Urinary bladder (tissue), 4 donors: ENCODE data around the gene PLA1A. TPM values are rescaled to one million over a fixed set of nuclear protein-coding genes. Genes with fewer than 3 reads are reported as not detected.

Source experiments
- DNase-seq: peaks from one replicate; pipeline ENCODE4 v3.0.0-alpha.2; 2015; ENCODE audit errors: extremely low spot score
- H3K27ac ChIP-seq: one replicate; pipeline ENCODE4 v1.5.1; 2013; ENCODE audit warnings: low read depth, mild to moderate bottlenecking, moderate library complexity
- H3K36me3 ChIP-seq: one replicate; pipeline ENCODE4 v1.6.1; 2013; ENCODE audit warnings: mild to moderate bottlenecking, moderate library complexity; ENCODE audit not compliant: insufficient read depth
- H3K4me1 ChIP-seq: one replicate; pipeline ENCODE4 v1.6.1; 2013; ENCODE audit warnings: mild to moderate bottlenecking, moderate library complexity; ENCODE audit not compliant: insufficient read depth
- H3K4me3 ChIP-seq: one replicate; pipeline ENCODE4 v1.5.1; 2013; ENCODE audit warnings: low read depth, low read length
- WGBS: extraction: QIAGEN DNeasy Blood & Tissue Kit; methylation state at CpG from one replicate; pipeline ENCODE4 v1.1.7; 2013; 5-methylcytosine and 5-hydroxymethylcytosine counted together
- polyA plus RNA-seq: library from polyadenylated mRNA; stranded (reverse); fragments of 200-250 nt; gene quantifications from one replicate; pipeline ENCODE4 v1.2.3, GENCODE V29; 2013
- total RNA-seq: library from RNA; depleted of rRNA; stranded (reverse); fragments of >200 nt; gene quantifications from one replicate; pipeline ENCODE4 v1.2.3, GENCODE V29; 2014
- donor health status: healthy with polysubstance abuse.
- donor health status: healthy.

Gene PLA1A
- total and polyA plus RNA-seq, 2 donors = 0.42 to 1.2 TPM

DNA sequence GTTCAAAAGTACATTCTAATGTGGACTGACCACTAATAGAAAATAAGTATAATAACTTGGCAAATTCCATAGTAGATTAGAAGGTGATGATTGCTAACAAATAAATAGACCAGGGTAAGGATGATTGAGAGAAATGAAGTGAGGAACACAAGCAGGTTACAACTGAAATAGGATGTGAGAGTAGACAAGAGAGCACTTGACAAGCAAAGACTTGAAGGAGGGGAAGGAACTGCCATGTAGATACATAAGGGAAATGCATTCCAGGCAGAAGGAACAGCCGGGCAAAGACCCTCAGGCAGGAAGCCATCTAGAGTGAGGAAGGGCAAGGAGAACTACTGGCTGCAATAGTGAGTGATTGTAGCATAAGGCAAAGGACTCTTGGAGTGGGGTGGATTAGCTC is 5.0 kb downstream of the PLA1A start:
- 57% methylated on average over 1 of the region's 1 CpG for WGBS
- no peak overlapping the region for H3K27ac ChIP-seq
- H3K36me3 ChIP-seq = no peaks in the 10 kb centered on the region
- peaks cover 2% of the 10 kb centered on the region for H3K4me1 ChIP-seq
- no peak for DNase-seq
- H3K4me3 ChIP-seq = no peak overlapping the region

DNA sequence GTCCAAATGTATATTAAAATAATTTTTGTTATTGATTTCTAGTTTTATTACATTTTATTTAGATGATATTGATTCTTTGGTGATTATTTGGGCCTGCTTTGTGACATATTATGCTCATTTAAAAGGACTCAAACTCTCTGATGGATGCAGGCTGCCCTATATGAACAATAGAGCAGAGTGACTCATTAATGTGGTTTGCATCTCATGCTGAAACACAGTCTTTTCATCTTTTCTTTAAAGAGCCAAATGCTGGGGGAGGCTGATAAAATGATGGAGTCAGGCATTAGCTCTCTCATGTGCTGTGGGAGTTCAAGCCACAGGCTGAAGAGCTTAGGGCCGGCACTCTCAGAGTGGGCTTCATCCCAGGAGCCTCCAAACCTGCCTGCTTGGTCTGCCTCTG is 7.2 kb downstream of the PLA1A start:
- Histone ChIP-seq H3K4me1 (peaks cover 2% of the 10 kb centered on the region), H3K4me3 (no peak overlapping the region), H3K27ac (no peak overlapping the region), H3K36me3 (no peaks in the 10 kb centered on the region)
- 91% methylated on average over 1 of the region's 1 CpG for WGBS
- no peak for DNase-seq

DNA sequence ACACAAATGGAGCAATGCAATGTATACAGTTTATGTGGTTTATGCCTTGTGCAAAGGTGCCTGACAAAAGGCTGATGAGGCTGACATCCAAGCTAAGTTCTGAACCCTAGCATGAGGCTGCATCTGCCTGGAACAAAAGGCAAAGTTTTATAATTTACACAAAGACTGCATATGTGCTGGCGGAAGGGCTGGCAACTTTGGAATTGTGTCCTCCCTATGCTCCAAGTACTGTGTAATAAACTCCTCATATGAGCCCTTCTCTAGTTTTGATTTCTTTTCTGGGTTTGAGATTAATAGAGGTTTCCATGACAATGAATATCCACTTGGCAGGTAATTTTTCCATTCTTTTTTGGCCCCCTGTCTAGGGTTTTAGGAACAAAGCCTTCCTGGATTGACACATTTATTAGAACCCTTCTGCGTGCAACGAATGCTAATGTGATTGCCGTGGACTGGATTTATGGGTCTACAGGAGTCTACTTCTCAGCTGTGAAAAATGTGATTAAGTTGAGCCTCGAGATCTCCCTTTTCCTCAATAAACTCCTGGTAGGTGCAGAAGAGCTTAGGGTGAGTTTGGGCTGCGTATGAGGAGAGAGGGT is 10.8 kb downstream of the PLA1A start:
- no peaks in the 10 kb centered on the region for H3K36me3 ChIP-seq
- no peak overlapping the region for H3K27ac ChIP-seq
- 68% methylated on average over 6 of the region's 6 CpGs for WGBS
- no peak for DNase-seq
- H3K4me3 ChIP-seq = no peak overlapping the region
- no peaks in the 10 kb centered on the region for H3K4me1 ChIP-seq

DNA sequence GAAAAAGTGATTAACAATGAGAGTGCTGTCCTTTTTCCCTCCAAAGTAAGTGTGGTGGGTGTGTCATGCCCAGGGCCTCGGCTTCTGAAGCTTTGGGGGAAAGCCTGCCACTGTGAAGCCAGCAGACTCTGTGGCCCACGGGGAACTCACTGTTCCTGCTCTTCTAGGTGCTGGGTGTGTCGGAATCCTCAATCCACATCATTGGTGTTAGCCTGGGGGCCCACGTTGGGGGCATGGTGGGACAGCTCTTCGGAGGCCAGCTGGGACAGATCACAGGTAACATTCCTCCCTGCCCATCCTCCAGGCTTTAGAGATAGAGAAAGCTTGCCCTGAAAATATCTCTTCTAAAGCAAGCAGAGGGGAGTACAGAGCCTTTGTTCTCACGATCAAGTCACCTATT is 11.6 kb downstream of the PLA1A start:
- H3K4me1 ChIP-seq = no peaks in the 10 kb centered on the region
- DNase-seq = no peak
- H3K36me3 ChIP-seq = no peaks in the 10 kb centered on the region
- no peak overlapping the region for H3K27ac ChIP-seq
- H3K4me3 ChIP-seq = no peak overlapping the region
- WGBS = 46% methylated on average over 6 of the region's 6 CpGs

DNA sequence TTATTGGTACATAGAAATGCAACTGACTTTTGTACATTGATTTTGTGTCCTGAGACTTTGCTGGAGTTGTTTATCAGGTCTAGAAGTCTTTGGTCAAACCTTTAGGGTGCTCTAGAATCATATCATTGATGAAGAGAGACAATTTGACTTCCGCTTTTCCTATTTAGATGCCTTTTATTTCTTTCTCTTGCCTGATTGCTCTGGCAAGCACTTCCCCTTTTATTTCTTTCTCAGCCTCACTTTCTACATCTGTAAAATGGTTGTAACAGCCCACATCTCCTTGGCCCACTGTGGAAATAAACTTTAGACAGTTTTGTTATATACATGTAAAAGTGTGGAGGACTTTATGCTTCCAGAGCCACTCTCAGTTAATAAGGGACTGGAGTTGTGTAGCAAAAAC is 14.0 kb downstream of the PLA1A start:
- 95% methylated on average over 1 of the region's 1 CpG for WGBS
- H3K27ac ChIP-seq = no peak overlapping the region
- H3K4me1 ChIP-seq = no peaks in the 10 kb centered on the region
- DNase-seq = no peak
- H3K36me3 ChIP-seq = no peaks in the 10 kb centered on the region
- no peak overlapping the region for H3K4me3 ChIP-seq

DNA sequence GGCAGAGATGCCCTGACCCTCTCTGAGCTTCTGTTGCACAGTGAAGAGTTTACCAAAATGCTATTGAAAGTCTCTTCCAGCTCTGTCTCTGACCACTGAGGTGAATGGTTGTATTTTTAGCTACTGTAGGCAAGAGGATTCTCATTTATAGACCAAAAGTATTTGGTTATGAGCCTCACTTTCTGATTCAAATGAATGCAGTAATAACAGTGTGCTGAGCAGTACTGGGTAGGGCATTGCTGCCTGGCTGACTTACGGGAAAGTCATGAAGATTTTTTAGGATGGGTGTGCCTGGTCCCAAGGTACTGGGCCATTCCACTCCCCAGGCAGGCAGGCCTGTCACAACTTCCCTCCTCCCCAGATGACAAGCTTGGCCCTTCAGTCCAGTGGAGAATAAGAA is 15.5 kb downstream of the PLA1A start:
- Histone ChIP-seq H3K4me3 (no peak overlapping the region), H3K4me1 (no peaks in the 10 kb centered on the region), H3K27ac (no peak overlapping the region), H3K36me3 (no peaks in the 10 kb centered on the region)
- no peak for DNase-seq
- WGBS = 96% methylated on average over 1 of the region's 1 CpG

DNA sequence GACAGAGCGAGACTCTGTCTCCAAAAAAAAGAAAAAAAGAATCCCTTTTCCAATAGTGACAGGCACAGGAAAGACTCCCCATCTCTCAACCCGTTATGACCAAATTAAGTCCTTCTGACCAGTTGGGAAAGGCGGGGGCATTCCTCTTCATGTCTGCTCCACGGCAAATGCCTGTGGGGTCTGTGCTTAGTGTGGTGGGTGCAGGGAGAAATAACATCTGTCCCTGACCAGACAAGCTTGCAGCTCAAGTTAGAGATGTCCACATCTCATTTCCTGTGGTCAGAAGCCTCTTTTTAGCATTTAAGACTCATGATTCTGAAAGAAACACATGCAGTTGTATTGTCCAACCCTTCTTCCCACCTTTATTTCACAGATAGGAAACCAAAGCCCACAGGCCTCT is 16.2 kb downstream of the PLA1A start:
- WGBS = 82% methylated on average over 4 of the region's 4 CpGs

DNA sequence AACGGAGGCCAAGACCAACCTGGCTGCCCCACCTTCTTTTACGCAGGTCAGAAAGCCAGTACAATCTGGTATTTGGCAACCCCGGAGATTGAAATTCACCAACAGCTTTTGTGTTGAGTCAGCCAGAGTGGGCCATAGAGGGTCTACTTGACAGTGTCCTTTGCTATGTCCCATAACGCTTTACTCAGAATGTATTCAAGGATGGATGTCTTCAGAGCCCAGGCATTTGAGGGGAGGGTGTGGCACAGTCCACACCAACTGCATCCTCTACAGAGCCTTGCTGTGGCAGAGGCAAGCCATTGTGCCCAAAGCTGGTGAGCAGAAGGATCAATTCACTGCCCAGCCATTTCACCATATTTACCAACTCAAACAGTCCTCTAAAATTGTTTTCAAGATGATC is 18.4 kb downstream of the PLA1A start:
- Histone ChIP-seq H3K27ac (no peak overlapping the region), H3K4me3 (no peak overlapping the region), H3K4me1 (no peaks in the 10 kb centered on the region), H3K36me3 (no peaks in the 10 kb centered on the region)
- WGBS = 82% methylated on average over 4 of the region's 4 CpGs
- DNase-seq = no peak

More for the DNA sequence above, 16.2 kb downstream of the PLA1A start:
- no peak overlapping the region for H3K4me3 ChIP-seq
- H3K4me1 ChIP-seq = no peaks in the 10 kb centered on the region
- H3K36me3 ChIP-seq = no peaks in the 10 kb centered on the region
- DNase-seq = no peak
- no peak overlapping the region for H3K27ac ChIP-seq

DNA sequence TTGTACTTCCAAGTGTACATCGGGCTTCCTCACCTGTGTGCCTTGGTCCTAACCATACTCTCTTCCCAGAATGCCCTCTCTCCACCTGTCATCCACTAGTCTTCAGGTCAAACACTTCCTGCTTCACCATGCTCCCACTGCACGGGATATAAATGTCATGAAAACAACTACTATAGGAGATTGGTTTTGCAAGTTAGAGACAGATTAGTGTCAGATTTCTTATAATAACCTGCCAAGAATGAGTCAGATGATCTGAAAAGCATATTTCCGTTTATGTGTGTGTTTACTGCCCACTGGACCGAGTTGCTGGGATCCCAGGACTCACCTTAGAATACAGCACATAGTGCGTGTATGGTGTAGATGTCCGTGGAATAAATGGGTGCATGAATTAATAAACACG is 21.4 kb downstream of the PLA1A start:
- WGBS = 74% methylated on average over 7 of the region's 7 CpGs
- Histone ChIP-seq H3K27ac (no peak overlapping the region), H3K36me3 (no peaks in the 10 kb centered on the region), H3K4me3 (no peak overlapping the region), H3K4me1 (no peaks in the 10 kb centered on the region)
- DNase-seq = no peak

DNA sequence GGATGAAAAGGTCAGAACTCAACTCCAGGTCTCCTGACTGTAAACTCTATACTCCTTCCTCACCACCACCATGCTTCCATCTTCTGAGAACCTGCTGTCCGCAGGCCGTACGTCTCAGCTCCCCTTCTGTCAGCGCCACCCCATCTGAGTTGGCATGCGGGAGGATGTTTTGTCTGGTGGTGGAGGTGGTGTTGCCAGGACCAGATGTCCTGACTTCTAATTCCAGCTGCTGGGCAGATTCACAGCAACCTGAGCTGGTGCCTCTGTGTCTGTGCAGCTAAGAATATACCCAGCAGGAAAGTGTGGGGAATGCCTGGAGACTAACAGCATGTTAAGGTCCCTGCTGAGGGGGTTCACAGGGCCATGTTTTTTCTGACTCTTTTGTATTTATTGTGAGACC is 23.2 kb downstream of the PLA1A start:
- H3K4me1 ChIP-seq = no peaks in the 10 kb centered on the region
- no peak overlapping the region for H3K27ac ChIP-seq
- WGBS = 88% methylated on average over 5 of the region's 5 CpGs
- no peak for DNase-seq
- no peaks in the 10 kb centered on the region for H3K36me3 ChIP-seq
- no peak overlapping the region for H3K4me3 ChIP-seq

DNA sequence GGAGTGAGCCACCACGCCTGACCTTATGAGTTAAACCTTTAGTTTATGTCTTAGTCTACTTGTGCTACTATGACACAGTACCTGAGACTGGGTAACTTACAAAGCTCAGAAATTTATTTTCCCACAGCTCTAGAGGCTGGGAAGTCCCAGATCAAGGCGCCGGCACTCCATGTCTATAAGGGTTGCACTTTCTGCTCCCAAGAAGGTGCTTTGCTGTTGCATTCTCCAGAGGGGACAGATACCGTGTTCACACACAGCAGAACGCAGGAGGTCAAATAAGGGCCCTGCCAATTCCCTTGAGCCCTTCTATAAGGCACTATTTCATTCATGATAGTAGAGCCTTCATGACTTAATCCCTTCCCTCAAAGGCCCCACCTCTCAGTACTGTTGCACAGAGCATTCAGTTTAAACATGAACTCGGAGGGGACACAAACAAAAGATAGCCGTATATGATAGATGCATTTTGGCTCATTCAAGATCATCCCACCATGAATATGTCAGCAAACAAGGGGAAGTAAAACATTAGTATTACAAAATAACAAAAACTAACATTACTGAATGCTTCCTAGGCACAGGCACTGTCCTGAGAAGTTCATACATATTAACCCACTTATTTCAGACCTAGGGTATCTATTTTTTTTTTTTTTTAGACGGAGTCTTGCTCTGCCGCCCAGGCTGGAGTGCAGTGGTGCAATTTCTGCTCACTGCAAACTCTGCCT is 26.5 kb downstream of the PLA1A start:
- 84% methylated on average over 9 of the region's 9 CpGs for WGBS

DNA sequence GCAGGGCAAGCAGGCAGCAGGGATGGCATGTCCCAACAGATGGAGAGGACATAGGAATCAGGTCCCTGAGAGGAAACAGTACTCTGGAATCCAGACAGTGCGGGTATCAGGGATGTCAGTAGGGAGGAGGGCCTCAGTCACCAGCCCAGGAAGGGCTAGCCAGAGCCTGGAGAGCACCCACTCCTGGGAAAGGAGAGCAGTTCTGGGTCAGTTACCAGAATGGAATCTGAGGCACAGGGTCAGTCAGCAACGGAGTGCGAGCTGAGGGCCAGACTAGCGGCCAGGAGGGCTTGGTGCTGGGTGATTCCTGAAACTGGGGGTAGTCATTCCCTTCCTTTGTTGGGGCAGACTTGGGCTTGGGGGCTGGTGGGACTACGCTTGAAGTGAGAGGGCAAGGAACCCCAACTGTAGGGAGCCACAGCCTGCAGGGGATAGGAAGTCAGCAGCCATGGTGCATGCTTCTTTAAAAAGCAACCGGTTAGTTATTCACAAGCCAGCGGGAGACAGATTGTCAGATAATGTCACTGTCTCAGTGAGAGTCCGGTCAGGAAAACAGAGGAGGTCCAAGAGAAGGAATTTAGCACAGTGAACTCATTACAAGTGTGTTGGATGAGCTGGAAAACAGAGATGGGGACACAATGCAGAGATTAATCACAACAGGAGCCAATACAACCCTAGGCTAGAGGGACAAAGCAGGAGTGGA is 27.9 kb downstream of the PLA1A start:
- 73% methylated on average over 8 of the region's 8 CpGs for WGBS
- Histone ChIP-seq H3K4me1 (no peaks in the 10 kb centered on the region), H3K36me3 (no peaks in the 10 kb centered on the region), H3K27ac (no peak overlapping the region), H3K4me3 (no peak overlapping the region)
- DNase-seq = no peak

More for the DNA sequence above, 26.5 kb downstream of the PLA1A start:
- no peak overlapping the region for H3K27ac ChIP-seq
- no peak for DNase-seq
- H3K4me3 ChIP-seq = no peak overlapping the region
- no peaks in the 10 kb centered on the region for H3K4me1 ChIP-seq
- no peaks in the 10 kb centered on the region for H3K36me3 ChIP-seq

DNA sequence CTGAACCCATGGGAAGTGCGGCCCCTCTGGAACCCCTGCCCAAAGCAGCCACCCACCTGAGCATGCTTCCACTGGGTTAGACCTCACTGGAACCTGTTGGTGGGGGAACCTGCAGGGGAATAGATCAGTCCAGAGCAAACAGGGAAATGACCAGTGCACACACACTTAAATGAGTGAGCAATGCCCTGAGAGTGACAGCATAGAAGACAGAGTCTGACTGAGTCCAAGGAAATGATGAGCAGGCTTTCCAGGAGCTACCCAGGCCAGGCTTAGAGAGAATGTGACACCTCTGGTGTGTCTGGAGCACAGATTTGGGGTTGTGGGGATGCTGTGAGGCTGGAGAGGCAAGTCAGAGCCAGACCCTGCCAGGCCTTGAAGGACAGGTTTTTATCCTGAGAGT is 28.5 kb downstream of the PLA1A start:
- DNase-seq = no peak
- no peaks in the 10 kb centered on the region for H3K4me1 ChIP-seq
- H3K27ac ChIP-seq = no peak overlapping the region
- no peak overlapping the region for H3K4me3 ChIP-seq
- no peaks in the 10 kb centered on the region for H3K36me3 ChIP-seq
- WGBS = 100% methylated on average over 1 of the region's 1 CpG

DNA sequence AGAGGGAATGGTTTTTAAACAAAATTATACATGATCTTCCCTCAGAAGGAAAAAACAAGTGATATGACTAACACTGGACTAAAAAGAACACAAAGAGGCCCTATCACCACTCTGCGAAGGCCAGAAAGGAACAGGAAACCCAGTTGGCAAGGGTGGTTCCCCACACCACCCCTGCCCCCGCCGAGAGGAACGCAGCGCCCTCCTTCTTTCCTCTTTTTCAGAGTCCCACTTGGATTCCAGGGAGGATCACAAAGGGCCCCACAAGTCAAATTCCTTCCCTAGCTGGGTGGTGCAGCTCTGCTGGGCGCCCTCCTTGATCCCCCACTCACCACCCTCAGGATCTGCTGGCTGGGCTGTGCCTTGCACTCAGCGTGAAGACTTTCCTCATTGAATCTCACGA is 29.8 kb downstream of the PLA1A start:
- Histone ChIP-seq H3K36me3 (no peaks in the 10 kb centered on the region), H3K27ac (no peak overlapping the region), H3K4me1 (no peaks in the 10 kb centered on the region), H3K4me3 (no peak overlapping the region)
- no peak for DNase-seq
- WGBS = 74% methylated on average over 8 of the region's 8 CpGs
